ENCODE data around the gene TSPO2.

DNA sequence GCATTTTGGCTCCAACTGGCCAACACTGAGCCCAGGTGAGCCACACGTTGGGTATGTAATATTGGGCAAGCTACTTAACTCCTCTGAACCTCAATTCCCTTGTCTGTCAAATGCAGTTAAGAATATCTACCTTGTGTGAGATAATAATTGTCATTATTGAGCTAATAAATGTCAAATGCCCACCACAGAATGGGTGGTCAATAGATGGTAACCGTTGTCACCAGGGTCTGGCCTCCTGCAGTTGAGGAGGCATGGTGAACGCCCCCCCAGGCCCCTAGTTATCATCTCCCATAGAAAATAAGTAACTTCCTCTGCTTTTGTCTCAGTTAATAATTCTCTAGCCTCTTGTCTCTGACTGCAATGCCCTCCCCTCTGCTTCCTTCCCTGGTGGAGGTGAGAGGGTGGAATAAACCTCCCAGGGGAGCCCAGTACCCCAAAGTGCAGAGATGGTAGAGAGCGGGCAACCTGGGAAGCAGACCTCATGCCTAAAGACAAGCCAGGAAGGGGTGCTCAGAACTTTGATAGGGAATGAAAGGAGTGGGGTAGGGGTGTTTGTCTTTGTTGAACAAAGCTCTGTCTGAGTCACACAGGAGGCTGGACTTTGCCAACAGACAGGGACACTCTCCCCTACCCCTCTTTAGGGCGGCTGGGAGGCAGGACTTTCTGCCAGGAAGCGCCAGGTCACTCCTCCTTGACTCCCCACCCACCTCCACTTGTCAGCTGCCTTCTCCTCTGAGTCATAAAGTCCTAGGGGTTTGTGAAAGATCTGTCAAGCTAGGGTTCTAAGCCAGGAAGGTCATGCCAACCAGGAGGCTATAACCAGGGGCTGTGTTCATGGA, 1.9 kb upstream of the TSPO2 start:
- TF ChIP-seq CTCF (IDR thresholded peaks at IDR 0.05): no peak
- no peak for TF ChIP-seq POLR2A (IDR thresholded peaks at IDR 0.05)

Measured in prostate gland (tissue), 2 donors.